HG02759 (cell line): Measurements from ENCODE around the gene GPR17.

Experiments
- ATAC-seq: cut with Tn5 transposase; IDR thresholded peaks from one replicate; pipeline ENCODE4 v1.9.1; 2021; ENCODE audit warnings: mild to moderate bottlenecking, moderate library complexity; ENCODE audit not compliant: unreplicated experiment

Gene GPR17, protein sequence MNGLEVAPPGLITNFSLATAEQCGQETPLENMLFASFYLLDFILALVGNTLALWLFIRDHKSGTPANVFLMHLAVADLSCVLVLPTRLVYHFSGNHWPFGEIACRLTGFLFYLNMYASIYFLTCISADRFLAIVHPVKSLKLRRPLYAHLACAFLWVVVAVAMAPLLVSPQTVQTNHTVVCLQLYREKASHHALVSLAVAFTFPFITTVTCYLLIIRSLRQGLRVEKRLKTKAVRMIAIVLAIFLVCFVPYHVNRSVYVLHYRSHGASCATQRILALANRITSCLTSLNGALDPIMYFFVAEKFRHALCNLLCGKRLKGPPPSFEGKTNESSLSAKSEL

GRCh38 chr2:127645395-127646291 is at the start of gene GPR17:
GPR17 (plus strand) TSS chr2:127646153; CDS start chr2:127650736, 4,583 bp downstream.
- ATAC-seq: no peak

DNA sequence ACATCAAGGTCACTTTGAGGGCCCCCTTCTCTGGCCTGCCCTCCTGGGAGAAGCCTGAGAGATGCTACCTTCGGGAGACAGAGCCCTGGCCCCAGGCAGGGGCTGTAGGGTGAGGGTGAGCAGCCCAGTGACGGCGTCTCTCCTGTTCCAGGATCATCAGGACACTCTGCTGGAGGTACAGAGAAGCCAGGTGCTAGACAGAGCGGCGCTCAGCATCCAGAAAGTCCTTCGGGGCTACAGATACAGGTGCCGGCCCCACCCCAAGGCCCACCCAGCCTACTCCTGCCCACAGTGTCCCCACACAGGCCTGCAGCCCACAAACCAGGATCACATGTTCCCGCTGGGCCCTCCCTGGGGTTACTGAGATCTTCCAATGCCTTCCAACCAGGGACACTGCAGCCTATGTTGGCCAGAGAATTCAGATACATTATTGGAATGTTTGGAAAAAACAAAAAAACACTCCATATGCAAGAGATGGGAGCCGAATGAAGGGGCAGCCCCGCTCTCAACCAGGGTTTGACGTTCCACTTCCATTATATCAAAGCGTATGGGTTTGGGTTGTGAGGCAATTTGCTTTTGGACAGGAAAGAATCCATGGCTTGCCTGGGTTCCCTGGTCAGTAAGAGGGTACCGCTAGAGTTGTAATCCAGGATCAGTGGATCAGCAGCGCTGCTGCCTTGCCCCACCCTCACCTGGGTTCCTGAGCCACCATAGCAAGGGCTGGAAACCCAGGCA is 49.5 kb upstream of the GPR17 start:
- no peak for ATAC-seq

- no peak for ATAC-seq
These were observed 48.6 kb upstream of the GPR17 start for GRCh38 chr2:127597046-127597983.

DNA sequence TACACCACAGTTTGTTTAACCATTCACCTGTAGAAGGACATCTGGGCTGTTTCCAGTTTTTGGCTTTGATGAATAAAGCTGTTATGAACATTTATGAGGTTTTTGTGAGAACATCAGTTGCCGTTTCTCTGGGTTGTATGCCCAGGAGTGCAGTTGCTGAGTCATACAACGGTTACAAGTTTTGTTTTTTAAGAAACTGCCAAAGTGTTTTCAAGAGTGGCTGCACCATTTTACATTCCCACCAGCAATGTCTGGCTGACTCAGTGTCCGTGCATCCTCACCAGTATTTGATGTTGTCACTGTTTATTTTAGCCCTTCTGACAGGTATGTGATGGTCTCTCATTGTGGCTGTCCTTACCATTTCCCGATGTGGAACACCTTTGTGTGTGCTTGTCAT is 48.0 kb upstream of the GPR17 start:
- no peak for ATAC-seq

GRCh38 chr2:127598711-127599110 is 47.2 kb upstream of the GPR17 start:
- ATAC-seq: no peak

DNA sequence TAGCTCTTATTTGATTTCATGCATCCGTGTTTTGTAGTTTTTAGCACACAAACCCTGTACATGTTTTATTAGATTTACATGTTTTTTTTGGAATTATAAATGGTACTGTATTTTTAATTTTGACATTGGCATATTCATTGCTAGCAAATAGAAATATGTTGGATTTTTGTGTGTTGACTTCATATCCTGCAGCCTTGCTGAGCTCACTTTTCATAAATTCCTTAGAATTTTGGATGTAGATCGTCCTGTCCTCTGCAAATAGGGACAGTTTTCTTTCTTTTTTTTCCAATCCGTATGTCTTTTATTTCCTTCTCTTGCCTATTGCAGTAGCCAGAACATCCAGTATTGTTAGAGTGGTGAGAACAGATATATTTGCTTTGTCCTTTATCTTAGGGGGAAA is 46.7 kb upstream of the GPR17 start:
- no peak for ATAC-seq

GRCh38 chr2:127604986-127605385 is 41.0 kb upstream of the GPR17 start:
- ATAC-seq: no peak

- no peak for ATAC-seq
These were observed 40.2 kb upstream of the GPR17 start for GRCh38 chr2:127605691-127606263.

DNA sequence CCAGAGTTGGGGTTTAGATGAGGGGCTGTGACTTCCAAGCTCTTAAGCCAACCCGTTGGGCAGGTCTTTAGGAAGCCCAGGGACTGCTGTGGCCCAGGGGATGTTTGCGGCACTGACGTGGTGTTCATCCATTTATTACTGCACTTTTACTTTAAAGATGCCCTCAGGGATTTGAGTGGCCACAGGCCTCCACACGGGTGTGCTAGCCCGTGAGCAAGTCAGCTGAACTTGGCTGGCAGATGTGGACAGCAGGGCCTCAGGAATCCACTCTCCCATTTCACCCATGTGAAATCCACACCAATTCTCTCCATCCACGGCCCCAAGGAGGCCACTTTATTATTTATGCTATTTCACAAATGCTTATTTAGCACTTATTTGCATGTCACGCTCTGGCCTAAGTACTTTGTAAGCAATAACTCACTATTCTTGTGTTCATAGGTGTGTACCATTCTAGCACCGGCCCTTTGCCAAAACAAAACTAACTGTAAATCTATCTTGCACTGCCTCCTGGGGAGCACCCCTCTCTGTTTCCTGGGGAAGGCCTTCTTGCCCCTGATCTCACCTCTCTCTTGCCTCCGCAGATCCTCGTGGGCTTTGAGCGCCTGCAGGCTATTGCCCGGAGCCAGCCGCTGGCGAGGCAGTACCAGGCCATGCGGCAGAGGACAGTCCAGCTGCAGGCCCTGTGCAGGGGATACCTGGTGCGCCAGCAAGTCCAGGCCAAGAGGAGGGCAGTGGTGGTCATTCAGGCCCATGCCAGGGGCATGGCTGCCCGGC is 39.1 kb upstream of the GPR17 start:
- no peak for ATAC-seq

DNA sequence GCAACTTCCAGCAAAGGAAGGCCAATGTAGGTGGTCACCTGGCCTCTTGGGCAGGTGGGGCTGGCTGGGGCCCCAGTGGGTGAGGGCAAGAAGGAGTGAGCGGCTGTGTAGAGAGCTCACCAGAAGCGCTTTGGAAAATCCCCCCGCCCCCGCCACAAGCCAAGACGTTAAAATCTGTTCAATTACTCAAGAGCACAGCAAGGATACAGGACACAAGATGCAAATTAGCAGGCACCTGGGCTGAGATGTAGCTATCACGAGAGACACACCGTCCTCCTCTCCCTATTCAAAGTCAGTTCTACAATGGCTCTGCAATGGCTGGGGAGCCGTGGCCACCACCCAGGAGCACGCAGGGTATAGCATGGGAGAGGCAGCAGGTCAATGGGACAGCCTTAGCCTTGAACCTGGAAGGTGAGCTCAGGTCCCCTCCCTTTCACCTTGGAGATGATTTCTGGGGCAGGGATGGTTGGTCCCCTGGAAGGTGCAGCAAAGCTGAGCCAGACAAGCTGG is 38.5 kb upstream of the GPR17 start:
- no peak for ATAC-seq

- ATAC-seq: no peak
These were observed 37.6 kb upstream of the GPR17 start for GRCh38 chr2:127608061-127609030.

GRCh38 chr2:127609031-127609751 is 36.8 kb upstream of the GPR17 start:
- no peak for ATAC-seq

- no peak for ATAC-seq
These were observed 36.1 kb upstream of the GPR17 start for GRCh38 chr2:127609818-127610217.

GRCh38 chr2:127610561-127610960 is 35.4 kb upstream of the GPR17 start:
- ATAC-seq: no peak

DNA sequence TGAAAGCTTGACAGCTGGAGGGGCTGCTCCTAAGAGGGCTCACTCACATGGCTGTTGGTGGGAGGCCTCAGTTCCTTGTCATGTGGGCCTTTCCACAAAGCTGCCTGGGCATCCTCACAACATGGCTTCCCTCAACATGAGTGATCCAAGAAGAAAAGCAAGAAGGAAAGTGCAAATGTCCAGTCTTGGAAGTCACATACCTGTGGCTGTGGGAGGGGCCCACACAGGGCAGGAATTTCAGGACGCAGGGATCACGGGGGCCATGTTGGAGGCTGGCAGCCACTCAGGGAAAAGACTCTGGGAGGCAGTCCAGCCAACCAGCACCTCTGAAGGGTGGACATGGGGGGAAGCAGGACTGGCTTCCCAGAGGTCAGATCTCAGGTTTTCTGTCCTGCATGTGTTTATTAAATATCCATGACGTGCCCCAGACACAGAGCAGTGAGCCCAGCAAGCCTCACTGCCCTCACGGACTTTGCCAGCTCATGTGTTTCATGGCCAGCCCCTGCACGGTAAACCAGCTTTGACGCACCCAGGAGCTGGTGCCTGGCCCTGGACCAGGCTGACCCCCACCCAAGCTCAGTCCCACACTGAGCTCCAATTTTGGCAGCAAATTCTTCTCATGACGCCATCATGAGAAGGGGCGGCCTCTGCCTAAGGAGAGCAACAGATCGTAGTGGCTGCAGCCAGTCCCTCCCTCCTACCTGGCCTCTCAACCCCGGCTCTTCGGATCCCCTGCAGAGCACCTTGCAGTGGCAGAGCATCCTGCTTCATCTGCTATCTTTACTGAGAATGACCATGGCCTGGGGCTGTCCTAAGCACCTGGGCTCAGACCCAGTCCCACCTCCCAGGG is 34.7 kb upstream of the GPR17 start:
- no peak for ATAC-seq

DNA sequence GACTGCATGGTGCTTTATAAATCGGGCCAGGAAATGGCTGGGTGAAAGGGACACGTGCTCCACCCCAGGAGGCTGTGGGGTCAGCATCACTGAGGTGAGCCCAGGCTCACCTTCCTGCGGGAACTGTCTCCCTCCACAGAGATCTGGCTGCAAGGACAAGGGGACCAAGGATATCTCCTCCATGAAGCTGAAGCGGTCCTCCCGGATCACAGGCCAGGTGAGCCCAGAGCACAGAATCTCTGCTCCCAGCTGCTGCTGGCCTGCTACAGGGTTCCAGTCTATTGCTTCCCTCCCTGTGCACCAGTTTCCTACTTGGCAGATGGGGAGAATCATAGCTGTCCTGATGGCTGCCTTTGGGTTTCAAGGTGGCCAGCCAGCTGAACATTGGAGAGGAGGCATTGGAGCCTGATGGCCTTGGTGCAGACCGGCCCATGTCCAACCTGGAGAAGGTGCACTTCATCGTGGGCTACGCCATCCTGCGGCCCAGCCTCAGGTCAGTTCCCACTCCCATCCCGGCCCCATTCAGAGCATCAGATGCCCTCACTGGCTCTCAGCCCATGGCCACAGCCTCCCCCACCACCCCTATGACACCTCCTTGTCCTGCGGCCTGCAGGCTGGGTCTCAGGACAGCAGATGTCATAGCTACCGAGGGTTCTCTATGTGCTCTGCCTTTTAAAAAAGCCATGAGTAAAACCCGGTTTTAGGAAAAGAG is 33.7 kb upstream of the GPR17 start:
- no peak for ATAC-seq
